Inflammatory macrophage (primary cell): Measurements from ENCODE around the gene CDK15.
"Not testable (repeated sequence)": the region's sequence is repeated elsewhere in the genome, so short reads cannot be mapped to it uniquely, and the experiment has no call there.

Experiments used
- DNase-seq, 2 donors: peaks; one replicate each; pipeline ENCODE4 v3.0.0-alpha.2; 2020 to 2022
- total RNA-seq, 18 experiments: gene quantifications; one replicate each; lab custom pipeline; 2026; ENCODE audit warnings: mixed read lengths in 6 of 18, inconsistent platforms in 2 of 18; lab: John Stamatoyannopoulos, UW

CDK15 gene
- 0 to 0.16 (median 0) reads per million in 18 experiments for total RNA-seq

DNA sequence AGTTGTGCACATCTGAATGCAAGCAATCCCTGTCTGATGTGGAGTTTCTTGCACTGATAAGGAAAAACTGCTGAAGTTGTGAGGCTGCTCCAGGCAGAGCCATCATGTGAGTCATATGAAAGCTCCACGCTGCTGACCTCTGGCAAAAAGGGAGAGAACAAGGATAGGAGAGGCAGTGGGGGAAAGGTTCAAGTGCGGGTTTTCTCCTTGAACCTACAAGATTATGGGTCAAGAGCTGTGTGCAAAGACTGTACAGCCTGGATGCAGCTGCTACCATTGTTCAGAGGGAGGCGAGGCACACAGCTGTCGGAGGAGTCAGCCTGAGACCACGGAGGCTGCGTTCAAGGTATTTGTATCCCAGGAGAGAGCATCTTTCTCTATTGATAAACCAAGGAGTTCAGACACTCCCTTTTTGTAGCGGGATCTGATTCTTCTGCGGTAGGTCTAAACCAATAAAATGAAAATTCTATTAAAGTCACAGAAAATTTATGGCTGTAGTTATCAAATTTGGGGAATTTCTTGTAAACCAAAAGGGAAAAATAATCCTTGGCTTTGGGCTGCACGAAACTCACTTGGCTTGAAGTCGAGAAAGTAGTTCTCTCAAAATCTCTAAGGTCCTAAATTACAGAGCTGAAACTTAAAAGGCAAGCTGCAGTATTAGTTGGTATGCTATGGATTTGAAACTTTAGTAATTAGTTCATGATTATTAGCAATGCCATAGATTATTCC, at the start of gene CDK15:
Gene CDK15, plus strand, starts transcription at position 96 of the 729 bp plus-strand sequence. Its CDS starts 128 bp downstream, at position 224.
- DNase-seq: no peak

DNA sequence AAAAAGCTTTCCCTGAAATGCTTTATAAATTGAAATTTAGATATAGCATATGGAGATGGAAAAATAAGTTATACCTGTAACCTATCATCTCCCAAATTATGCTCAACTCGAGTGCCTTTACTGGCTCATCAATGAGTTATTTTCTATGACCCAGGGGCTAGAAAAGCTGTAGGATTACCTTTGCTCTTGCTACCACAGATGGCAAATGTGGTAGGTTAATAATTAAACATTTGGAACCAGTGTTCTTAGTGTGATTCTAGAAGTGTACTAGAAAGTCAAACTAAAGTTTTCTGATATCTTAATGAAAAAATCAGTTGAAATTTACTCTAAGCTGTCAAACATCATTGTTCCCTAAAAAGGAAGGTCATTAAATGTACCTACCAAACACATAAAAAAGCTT, 48.1 kb upstream of the CDK15 start:
- DNase-seq: no peak

DNA sequence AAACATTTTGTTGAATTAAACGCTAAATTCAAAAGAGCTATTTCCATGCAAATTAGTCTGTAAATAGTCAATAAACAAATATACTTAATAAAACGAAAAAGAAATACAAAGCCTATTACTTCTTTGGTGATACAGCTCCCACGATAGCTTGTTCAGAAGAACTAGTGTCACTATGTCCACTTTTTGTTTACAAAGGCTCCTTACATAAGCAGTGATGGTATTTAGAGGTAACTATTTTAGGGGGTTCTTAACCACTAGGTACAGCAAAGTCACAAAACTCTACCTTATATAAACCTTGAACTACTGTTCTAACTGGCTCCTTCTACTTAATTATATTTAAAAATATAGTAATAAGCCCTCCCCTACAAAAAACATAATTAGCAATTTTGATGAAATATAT, 47.5 kb upstream of the CDK15 start:
- no peak for DNase-seq

- no peak for DNase-seq
Measured at GRCh38 chr2:201759567-201759966, 46.8 kb upstream of the CDK15 start.

DNA sequence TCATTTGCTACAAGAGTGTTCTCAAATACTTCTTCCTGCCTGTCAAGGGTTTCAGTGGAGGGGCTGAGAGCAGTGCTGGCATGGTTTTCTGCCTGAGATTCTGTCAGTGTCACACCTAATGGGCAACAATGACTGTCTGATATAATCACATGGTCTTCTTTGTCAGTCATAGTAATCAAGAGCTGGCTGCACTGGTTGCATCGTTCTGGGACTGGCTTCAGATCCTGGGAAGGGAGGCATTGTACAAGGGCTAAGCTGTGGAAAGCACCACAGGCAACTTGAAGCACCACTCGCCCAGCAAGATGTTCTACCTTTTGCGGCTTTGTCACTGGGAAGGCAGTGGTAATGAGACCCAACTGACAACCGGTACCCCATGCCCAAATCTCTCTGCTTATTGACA, 45.2 kb upstream of the CDK15 start:
- no peak for DNase-seq

- not testable (repeated sequence) for DNase-seq
Measured at GRCh38 chr2:201764469-201764868, 41.9 kb upstream of the CDK15 start.

DNA sequence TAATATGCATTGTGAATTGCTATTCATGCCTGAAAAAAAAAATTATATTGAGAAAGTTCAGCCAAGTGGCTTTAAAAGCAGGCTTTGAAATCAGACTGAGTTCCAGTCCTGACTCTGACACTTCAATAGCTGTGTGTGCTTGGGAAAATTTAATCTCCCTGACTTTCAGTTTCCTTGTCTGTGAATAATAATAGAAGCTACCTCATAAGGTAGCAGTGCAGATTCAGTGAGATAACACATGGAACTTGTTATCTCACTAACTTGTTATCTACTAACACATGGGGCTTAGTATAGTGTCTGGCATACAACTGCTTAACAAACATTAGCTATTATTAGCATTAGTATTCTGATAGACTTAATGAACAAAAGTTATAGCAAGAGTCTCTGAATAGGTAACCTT, 40.5 kb upstream of the CDK15 start:
- no peak for DNase-seq

DNA sequence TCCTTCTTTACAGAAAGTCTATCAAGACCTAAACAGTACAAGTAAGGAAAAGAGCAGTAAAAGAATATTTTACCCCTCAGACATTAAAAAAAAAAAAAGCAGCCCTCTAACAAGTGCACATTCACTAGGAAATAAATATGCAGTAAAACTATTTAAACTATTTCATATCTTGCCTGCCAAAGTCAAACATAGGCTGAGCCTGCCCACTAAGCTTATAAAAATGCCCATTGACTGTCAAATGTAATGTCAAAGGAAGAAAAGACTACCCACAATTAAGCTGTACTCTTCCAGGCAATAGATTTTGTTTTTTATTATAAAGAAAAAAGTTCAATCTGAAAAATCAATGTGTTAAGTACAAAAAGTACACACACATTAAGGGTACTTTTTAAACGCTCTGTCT, 37.4 kb upstream of the CDK15 start:
- DNase-seq: no peak

GRCh38 chr2:201769666-201770373, 36.5 kb upstream of the CDK15 start:
- no peak for DNase-seq

GRCh38 chr2:201773990-201774389, 32.3 kb upstream of the CDK15 start:
- no peak for DNase-seq

- DNase-seq: no peak
Measured at GRCh38 chr2:201774546-201774945, 31.8 kb upstream of the CDK15 start.

DNA sequence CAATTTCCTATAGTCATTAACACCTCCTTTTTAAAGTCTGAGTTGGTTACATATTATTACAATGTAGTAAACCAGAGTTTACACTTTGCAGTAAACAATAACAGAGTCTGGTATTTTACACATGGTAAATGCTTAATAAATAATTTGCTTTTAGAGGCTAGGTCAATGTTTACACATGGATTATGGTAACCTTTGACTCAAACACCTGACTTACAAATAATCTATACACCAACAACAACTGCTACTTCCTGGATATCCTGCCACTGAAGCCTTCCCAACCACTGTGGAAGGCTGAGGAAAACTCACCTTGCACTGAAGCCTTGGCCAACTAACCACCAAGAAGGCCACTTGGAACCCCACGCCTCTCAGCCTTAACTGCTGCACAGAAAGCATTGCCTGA, 31.0 kb upstream of the CDK15 start:
- DNase-seq: no peak

DNA sequence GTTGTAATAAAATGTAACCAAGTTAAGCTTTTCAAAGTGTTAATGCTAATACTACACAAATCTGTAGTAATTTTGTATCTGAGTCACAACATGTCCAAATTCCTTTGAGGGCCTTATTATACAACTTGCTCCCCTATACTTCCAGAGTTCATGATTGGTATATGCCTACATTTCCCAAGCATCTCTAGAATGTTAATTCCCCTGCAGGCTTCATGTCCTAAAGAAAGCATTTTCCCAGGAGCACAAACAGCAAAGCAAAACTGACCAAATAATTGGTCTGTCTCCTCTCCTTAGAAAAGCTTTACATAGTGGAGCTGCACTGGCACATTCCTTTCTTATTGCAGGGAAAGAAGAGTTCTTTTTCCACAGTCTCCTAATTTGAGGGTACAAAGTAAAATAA, 29.3 kb upstream of the CDK15 start:
- DNase-seq: no peak

- DNase-seq: no peak
Measured at GRCh38 chr2:201777869-201778268, 28.5 kb upstream of the CDK15 start.

DNA sequence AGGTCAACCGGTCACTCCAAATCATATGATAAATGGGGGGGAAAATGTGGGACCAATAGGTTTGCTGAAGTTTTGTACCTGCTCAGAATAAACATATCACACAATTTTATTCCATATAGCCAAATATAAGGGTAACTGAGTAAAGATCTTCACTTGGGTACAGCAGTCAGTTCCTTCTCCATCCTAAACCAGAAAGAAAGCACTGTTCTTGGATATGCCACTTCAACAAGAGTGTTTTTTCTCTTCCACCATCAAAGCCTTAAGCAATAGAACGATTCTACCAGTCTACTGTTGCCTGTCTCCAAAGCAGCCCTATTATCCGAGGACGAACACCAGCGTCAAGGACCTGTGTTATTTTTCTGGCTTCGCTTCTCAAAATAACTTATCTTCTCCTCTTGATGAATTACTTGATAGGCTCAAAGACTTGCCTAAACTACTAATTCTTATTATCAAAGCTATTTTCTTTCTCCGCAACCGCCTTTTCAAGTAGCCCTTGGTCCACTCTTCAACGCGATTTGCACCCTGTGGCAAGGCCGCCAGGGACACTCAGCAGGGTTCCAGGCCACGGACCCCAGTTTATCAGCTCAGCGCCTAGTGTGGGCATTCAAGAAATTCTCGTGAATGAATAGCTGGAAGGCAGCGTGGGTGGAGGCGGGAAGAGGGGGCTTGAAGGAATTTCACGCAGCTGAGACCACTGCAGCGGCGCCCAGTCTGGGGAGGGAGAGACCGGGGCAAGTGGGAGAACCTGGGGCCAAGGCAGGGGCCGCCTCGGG, 26.2 kb upstream of the CDK15 start:
- no peak for DNase-seq

GRCh38 chr2:201780674-201781493, 25.5 kb upstream of the CDK15 start, which contains the start of gene ALS2:
TSS of gene ALS2 (minus strand) at chr2:201780933. CDS start at chr2:201768885, 12,048 bp downstream.
- peak; percentile 91 to 93 for DNase-seq

DNA sequence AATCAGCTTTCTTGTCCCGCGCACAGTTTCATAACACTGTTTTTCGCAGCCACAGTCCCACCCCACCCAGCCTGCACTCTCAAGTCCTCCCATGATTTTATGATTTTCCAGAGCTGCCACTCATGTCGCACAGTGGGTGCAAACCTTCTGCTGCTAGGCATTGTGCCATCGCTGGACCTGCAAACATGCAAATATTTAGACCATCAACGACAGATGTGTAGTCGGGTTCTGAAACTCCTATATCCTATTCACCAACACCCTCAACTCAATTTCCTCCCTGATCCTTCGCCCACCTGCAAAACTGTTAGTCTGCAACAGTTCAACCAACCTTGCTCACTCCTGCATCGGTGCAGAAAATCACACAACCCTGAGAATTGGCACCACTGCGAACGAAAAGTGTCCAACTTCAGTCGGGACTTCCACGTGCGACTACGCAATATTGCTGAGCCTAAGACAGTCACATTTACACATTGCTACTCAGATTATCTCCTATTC, 24.7 kb upstream of the CDK15 start:
- no peak for DNase-seq

DNA sequence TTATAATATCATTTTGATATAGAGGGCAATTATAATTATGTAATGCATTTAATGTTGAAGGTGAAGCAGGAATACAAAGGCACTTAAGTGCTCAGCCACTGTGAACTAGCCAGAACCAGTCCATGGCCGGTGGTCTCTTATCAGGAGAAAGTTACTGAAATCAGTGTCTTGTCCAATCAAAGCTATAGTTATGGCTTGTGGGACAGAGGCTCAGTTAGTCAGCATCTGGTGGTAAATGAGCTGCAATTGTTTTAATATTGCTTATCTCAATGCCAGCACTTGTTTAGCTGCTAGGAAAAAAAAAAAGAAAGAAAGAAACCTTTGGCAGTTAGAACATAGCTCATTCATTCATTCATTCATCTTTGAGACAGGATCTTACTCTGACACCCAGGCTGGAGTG, 21.8 kb upstream of the CDK15 start:
- DNase-seq: no peak

DNA sequence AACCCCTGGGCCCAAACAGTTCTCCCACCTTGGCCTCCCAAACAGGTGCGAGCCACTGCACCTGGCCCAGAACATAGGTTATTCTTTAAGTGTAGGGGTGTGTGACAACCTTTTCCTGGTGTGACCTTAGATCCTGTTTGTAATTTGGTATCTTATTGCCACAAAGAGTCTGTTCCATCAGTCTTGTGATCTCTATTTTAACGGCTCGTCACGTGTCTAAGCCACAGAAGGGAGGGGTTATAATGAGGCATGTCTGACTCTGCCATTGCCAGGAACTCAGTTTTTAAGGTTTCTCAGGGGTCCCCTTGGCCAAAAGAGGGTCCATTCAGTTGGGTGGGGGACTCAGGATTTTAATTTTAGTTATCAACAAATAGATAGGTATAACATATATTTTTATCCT, 21.2 kb upstream of the CDK15 start:
- DNase-seq: peak; percentile 12 to 40

GRCh38 chr2:201786471-201786870, 19.9 kb upstream of the CDK15 start:
- no peak for DNase-seq

DNA sequence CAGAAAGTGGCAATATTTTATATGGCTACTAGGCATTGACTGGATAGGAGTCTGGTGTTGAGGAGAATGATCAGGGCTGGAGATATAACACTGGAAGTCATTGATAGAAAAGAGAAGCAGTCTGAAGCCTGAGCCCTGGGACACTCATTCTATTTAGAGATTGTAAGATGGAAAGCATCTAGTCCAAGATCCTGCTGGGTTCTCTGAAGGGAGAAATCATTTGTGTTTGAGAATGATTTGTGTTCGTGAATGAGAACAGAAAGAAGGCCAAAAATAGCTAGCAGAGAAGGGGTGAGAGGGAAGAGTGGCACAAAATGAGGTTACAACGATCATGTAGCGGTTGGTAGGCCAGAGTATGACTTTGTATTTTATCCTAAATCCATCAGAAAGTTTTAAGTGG, 18.0 kb upstream of the CDK15 start:
- DNase-seq: no peak

DNA sequence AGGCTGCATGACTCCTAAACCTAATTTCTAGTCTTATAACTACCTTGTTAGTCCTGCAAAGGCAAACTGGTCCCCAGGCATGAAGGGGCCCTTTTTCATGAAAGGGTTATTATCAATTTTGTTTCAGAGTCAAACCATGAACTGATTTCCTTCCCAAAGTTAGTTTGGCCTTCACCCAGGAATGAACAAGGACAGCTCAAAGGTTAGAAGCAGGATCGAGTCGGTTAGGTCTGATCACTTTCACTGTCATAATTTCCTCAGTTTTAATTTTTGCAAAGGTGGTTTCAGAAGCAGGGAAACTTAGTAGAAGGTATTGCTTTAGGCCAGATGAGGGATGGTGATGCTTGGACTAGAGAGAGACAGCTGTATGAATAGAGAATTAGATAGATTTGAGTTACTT, 16.9 kb upstream of the CDK15 start:
- DNase-seq: no peak
